ENCODE measurements around the gene FOXP2.
"Not testable (repeated sequence)": the region's sequence is repeated elsewhere in the genome, so short reads cannot be mapped to it uniquely, and the experiment has no call there.

The FOXP2 gene

DNA sequence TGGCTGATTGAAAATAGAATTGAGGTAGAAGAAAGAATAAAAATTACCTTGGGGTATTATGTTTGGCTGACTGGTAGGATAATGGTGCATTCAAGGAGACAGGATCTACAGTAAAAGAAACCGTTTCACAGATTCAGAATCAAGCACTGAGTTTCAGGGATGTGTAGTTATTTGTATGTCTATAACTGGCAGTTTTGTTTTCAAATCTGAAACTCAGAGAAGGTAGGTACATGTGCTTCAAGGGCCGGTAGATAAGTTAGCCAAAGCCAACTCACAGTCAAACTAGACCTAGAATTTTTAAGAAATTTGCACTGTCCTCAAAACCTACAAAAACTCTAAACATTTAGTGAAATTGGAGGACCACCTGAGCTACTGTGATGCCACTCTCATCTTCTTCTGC is 191.5 kb downstream of the FOXP2 start:
- no peak overlapping the region for H3K27ac ChIP-seq
- TF ChIP-seq, protein P1, sequence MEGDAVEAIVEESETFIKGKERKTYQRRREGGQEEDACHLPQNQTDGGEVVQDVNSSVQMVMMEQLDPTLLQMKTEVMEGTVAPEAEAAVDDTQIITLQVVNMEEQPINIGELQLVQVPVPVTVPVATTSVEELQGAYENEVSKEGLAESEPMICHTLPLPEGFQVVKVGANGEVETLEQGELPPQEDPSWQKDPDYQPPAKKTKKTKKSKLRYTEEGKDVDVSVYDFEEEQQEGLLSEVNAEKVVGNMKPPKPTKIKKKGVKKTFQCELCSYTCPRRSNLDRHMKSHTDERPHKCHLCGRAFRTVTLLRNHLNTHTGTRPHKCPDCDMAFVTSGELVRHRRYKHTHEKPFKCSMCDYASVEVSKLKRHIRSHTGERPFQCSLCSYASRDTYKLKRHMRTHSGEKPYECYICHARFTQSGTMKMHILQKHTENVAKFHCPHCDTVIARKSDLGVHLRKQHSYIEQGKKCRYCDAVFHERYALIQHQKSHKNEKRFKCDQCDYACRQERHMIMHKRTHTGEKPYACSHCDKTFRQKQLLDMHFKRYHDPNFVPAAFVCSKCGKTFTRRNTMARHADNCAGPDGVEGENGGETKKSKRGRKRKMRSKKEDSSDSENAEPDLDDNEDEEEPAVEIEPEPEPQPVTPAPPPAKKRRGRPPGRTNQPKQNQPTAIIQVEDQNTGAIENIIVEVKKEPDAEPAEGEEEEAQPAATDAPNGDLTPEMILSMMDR (conservative IDR thresholded peaks at IDR 0.05) = no peak
- no peak for TF ChIP-seq ZFX (IDR thresholded peaks at IDR 0.05)

DNA sequence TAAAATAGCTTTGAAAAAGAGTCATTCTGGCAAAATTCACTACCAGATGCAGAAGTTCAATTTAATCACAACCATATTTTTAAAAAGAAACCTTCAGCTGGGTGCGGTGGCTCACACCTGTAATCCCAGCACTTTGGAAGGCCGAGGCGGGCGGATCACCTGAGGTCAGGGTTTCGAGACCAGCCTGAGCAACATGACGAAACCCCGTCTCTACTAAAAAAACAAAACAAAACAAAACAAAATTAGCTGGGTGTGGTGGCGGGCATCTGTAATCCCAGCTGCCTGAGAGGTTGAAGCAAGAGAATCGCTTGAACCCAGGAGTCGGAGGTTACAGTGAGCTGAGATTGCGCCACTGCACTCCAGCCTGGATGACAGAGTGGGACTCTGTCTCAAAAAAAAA is 194.2 kb downstream of the FOXP2 start:
- not testable (repeated sequence) for H3K27ac ChIP-seq

DNA sequence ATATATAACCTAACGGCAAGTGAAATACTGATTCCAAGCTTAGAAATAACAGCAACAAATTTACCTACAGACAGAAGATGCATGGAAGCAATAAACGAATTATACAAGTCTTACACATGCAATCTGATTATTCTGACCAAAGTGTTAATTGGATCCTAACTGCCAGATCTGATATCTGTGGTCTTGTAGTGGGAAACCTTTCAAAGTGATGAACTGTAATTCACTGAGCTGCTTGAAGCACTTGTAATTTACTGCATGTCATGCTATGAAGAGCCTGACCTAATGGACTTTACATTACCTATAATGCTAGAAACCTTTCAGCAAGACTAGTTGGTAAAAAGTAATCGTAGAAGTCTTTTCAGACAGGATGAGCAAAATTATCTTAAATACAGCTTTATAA is 205.6 kb downstream of the FOXP2 start:
- H3K27ac ChIP-seq = no peak overlapping the region
- TF ChIP-seq, protein P1 (conservative IDR thresholded peaks at IDR 0.05) = no peak
- no peak for TF ChIP-seq ZFX (IDR thresholded peaks at IDR 0.05)

DNA sequence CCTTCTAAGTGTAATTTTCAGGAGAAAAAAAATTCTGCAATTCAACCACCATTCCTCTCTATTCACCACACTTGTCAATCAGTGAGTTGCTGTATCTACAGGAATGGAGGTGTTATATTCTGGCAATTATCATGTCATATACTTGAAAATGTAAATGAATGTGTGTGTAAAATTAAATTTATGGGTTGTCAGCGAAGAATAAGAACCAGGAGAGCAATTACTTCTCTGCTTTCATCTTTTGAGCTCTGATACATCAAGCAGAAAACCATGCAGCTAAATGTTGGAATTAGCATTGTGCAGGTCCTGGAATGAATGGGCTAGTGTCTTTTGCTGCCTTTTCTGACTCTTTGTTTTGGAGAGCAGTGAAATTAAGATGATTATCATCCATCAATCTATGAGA is 207.6 kb downstream of the FOXP2 start:
- H3K27ac ChIP-seq = no peak overlapping the region
- TF ChIP-seq ZFX (IDR thresholded peaks at IDR 0.05) = no peak
- TF ChIP-seq, protein P1 (conservative IDR thresholded peaks at IDR 0.05) = no peak

DNA sequence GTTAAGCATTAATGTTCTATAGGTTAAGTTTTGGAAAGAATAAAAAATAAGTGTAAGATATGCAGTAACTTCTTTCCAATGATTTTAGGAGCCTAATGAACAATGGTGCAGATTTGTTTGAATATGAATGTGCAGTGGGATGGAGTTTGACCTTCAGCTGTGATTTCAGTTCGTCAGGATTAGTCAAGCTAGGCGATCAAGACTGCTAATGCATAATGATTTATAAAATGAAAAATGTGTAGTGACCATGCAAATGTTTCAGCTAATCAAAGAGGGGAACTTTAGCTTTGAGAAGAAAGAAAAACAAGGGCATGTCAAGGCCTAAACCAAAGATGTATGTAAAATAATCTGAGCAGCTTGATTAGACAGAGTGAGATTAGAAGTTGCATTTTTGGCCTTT is 208.5 kb downstream of the FOXP2 start:
- TF ChIP-seq ZFX (IDR thresholded peaks at IDR 0.05) = no peak
- TF ChIP-seq, protein P1 (conservative IDR thresholded peaks at IDR 0.05) = no peak
- H3K27ac ChIP-seq = no peak overlapping the region

DNA sequence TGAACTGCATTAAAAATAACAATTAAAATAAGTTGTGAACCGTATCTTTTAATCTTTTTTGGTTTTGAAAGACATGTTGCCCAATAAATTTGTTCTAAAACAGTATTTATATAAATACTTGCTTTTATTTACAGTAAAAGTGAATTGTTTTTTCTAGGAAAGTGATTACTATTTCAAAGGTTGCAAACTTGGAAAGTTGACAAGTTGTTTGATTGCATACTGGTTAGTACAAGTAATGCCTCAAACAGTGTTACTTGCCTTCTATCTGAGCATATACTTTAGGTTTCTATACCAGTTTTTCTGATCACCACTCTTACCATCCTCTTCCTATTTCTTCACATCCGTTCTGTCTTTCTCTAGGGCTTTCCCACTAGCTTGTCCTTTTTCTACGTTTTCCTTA is 212.6 kb downstream of the FOXP2 start:
- no peak overlapping the region for H3K27ac ChIP-seq
- no peak for TF ChIP-seq ZFX (IDR thresholded peaks at IDR 0.05)
- TF ChIP-seq, protein P1 (conservative IDR thresholded peaks at IDR 0.05) = no peak

DNA sequence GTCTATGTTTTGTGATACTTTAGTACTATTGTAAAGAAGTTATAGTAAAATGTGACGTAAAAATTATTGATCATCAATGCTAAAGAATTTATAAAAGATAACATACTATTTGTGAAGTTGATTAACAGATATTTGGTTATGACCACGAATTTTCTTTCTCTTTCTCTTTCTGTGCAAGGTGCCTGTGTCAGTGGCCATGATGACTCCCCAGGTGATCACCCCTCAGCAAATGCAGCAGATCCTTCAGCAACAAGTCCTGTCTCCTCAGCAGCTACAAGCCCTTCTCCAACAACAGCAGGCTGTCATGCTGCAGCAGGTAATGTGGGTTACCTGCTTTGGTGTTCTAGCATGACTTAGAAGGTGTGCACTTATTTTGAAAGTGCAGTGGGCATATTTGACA is 213.7 kb downstream of the FOXP2 start:
- TF ChIP-seq, protein P1 (conservative IDR thresholded peaks at IDR 0.05) = no peak
- TF ChIP-seq ZFX (IDR thresholded peaks at IDR 0.05) = no peak
- H3K27ac ChIP-seq = no peak overlapping the region

DNA sequence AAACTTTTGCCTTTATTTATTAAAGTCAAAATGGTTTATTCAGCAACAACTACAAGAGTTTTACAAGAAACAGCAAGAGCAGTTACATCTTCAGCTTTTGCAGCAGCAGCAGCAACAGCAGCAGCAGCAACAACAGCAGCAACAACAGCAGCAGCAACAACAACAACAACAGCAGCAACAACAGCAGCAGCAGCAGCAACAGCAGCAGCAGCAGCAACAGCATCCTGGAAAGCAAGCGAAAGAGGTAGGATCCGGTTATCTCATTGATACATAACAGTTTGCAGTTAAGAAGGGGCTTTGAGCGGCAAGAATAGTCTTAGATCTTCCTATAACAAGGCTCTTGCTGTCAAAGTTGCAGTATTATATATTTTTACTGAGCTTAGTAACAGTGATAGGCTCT is 215.1 kb downstream of the FOXP2 start:
- TF ChIP-seq, protein P1 (conservative IDR thresholded peaks at IDR 0.05) = no peak
- no peak for TF ChIP-seq ZFX (IDR thresholded peaks at IDR 0.05)
- no peak overlapping the region for H3K27ac ChIP-seq
